Measurements from ENCODE around the gene CCL21.

The CCL21 gene

DNA sequence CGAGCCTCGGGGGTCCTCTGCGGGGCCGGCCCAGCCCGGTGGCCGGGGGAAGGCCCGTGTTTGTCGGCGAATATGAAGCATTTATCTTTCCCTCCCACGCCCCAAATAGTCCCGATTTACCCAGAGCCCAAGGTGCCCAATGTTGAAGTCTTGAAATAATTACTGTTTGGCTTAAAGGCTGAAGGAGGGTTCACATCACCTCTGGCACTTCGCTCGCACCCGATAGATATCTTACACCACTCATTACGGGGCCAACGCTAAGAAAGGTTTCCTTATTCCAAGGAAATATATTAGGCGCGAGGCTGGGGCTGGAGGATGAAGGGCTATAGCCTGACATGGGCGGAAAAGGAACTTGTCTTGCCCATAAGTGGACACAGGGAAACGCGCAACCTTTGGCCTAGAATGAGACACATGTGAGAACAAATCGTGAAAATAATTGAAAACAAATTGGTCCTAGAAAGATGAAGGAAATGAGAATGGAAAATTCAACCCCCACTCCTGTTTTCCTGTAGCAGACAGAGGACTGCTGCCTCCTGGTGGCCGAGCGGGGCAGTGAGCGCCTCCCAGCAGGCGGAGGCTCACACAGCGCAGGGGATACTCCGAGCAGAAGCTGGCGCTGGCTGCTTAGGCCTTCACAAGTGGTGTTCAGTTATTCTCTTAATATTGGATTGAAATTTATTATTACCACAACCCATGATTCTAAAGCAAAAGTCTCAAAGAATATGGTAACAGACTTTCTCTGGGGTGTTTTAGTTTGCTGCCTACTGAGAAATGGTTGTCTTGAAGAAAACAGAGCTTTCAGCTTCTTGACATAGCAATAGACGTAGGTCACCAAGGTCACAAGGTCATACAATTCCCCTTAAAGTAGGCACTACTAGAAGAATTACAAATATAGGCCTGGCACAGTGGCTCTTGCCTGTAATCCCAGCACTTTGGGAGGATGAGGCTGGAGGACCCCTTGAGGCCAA lies 7.9 kb downstream of the CCL21 start:
- peak; percentile 76 for DNase-seq

DNA sequence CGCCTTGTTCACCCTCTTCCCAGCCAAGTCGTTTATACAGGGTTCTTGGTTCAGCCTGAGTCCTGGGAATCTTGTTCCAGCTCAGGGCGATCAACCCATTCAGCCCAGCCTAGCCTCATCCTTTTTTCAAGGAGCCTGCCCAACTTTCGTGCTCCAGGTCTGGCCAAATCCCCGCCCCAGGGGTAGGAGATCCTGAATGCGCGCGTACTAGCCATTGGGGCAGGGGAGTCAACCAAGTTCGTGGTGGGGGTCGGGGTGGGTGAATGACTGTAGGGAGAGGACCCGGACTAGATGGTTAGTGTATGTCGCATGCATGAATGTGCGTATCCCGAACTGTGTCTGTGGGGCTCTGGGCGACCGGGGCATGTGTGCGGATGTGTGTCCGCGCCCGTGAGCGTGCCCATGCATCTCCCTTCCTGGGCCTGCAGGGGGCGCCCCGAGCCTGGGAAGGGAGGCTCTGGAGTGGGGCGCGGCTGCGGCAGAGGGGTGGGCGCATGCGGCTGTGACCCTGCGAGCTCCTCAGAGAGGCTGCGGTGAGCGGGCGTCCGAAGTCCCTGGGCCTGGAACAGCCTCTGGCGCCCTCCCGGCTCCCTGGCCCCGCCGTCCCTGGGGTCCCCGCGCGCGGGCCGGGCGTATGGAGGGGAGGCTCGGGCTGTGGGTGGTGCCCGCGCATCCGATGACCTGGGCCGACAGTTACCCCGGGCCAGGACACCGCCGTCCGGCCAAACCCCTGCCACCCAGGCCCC lies 8.7 kb downstream of the CCL21 start:
- DNase-seq, result peak; percentile 60

DNA sequence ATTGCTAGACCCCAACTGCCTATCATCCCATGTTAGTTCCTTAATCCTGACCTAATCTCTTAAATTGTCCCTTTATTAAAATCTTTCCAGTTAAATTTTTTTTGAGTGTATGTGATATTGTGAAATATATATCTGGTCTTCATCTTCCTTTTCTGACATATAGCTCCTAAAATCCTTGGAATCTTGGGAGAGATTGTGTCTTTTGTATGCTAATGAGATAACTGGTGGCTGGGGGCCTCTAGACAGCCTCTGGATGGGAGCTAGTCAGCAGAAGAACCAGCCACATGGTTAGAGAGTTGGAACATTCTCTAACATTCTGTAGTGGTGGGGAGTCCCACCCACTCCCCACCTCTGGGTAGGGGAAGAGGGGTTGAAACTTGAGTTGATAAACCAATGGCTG lies 15.1 kb downstream of the CCL21 start:
- DNase-seq, result no peak

DNA sequence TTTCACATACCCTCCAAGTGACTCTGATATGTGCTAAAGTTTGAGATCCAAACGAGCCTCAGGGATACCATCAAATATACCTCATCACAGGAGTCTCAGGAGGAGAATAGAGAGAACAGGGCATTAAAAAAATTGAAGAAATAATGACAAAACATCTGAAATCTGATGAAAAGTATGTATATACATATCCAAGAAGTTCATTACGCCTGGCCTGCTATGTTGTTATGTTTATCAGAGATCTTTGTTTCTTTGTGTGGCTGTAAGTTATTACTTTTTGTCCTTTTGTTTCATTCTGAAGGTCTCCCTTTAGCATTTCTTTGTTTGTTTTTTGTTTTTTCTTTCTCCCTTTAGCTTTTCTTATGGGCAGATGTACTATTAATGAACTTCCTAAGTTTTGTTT lies 16.4 kb downstream of the CCL21 start:
- no peak for DNase-seq

DNA sequence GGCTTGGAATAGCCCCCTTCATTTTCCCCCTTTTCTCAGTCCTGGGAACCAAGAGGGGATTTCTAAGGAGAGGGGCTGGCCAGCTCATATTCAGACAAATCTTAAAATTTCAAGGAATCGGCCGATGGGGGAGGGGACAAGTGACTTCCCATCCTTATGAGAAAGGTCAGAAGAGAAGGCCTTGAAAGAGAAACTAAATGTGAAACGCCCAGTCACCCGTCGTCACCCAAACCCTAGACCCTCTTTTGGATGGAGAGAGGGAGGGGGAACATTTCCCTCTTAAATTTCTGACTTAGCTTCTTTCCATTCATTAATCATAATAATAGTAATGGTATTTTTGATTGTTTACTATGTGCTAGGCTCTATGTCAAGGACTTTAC lies 18.0 kb downstream of the CCL21 start:
- DNase-seq, result peak; percentile 24

DNA sequence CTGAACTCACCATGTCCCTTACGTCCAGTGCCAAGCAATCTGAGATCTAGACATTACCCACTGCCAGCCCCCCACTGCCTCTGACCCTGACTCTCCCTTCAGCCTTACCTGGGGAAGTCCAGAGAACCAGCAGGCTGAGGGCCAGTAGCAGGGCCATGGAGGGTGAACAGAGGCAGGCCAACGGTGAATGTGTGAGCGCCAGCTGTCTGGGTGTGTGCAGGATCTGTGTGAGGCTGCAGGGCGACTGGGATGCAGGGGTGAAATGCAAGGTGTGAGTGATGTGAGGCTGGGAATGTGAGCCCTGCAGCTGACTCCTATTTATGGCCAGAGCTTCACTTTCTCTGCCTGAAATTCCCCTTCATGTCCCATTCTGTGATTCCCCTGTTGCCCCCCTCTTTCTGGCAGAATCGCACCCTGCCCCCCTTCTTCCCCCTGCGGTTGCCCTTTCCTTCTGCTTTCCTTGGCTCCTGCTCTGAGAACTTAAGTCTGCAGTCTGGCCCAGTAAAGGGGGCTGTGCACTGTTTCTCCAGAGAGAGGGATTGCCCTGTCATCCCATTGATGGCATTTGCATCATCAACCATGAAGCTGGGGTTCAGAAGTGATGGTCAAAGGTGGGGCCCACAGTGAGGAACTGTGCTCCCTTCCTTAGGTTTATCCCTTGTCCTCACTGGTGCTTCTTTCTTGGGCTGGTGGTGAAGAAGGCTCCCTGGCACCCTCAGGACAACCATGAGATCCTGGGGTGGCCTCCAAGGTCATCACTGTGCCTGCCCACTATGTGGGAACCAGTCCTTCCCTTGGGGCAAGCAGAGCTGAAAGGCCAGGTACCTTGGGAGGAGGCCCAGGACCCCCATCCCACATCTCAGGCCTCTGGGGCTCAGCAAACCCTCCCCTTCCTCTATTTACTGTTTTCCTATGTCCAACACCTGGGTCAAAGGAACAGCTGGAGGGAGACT lies 18.7 kb downstream of the CCL21 start, which contains the start of gene CCL19:
TSS of gene CCL19 (minus strand) at position 294 of the 953 bp plus-strand sequence. CDS start at position 157, 137 bp downstream.
- peak; percentile 27 for DNase-seq

DNA sequence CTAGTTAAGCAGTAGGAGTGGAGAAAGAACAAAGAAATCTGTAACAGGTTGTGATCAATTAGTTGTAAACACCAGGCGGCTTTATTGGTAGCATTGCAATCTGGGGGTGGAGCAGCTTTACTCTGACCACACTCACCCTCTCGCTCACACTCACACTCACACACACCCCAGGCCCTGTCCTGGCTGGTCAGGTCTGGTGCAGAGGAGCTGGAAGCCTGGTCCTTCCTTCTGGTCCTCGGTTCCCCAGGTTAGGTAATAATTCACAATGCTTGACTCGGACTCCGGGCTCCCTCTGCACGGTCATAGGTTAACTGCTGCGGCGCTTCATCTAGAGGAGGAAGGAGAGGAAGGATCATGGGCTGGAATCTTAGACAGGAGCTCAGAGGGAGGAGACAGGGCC lies 20.4 kb downstream of the CCL21 start:
- DNase-seq, result no peak

DNA sequence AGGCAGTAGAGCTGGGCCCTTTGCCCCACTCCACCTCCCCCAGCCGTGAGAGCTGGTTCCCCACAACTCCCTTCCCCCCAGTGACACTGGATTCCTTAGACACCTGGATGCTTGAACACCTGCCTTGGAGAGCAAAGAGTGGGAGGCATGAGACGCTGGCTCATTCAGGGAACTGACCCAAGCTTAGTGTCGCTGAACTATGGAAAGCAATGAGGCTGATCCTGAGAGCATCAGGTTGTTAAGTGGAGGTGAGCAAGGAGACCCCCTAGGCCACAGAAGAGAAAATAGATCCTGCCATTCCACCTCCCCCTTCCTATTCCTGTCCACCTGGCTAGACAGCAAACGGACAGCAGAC lies 20.8 kb downstream of the CCL21 start:
- no peak for DNase-seq

DNA sequence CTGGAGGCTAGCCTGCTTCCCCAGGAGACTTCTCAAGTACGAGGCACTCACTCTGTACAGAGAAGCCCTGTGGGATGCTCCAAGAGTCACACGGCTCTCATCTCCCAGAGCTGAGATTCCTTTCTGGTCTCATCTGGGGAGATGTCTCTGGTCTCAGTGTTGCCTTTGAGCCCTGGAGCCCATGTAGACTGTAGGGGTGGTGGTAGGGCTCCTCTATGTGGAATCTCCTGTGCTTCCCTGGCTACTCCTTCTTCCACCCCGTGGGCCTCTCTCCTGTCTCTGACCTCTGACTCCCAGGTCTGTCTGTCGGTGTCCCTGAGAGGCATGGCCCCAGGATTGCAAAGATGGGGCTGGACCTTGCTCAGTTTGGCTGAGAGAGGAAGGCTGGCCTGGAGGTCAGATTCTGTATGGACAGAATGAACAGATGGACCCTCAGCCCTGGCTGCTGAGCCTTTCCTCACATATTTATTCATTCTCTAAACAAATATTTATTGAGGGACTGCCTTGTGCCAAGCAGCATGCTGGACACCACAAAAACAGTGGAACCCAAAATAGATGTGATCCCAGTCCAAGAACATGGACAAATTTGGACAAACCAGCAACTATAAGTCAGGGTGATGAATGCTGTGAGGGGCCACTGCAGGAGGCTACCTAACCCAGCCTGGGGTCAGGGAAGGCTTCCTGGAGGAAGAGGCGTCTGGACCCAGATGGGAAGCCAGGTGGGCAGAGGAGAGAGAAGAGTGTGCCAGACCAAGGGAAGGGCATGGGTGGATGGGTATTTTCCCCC lies 21.4 kb downstream of the CCL21 start:
- DNase-seq, result no peak

DNA sequence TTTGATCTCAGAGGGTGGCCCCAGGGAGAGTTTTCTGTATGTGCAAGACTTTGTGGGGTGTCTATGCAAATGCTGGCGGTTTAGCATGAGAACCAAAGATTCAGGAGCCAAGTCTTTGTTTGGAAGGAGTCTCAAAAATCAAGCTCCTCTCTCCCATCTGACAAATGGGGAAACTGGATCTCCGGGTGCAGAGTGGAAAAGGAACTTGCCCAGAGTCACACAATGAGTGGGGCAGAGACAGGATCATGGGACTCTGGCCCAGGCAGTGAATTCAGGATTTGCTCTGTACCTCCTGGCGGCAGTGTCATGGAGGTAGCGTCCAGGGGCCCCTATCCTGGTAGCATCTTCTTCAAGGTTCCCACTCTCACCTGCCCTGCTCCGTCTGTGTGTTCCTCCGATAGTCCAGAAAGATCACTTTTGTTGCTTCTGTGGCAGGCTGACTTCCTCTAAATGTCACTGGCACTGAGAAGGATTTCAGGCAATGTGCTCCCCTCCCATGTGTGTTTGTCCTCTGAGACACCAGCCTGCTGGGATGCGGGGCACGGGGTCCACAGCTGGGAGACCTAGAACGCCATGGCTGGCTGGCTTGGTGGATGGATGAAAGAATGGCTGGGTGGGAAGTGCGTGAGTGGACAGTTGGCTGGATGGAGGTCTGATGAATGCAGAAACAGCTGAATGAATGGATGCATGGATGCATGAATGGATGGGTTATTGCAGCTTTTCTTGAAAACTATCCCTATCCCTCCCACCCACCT lies 22.5 kb downstream of the CCL21 start:
- no peak for DNase-seq

DNA sequence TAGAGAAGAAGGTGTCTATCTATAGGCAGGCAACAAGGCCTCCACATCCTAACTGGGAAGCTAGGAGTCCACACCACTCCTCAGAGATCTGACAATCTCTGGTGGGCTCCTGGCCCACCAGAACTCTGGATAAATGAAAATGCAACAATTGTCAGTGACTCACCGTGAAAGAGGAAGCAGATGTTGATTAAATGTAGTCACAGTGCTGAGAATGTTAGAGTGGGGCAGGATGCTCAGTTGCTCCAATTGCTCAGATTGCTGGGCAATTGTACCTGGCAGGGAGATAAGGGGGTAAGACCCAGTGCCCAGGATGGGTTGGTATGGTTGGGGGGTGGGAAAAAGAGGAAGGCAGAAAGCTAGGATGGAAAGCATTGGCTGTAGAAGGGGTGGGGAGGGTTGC lies 23.2 kb downstream of the CCL21 start:
- DNase-seq, result peak; percentile 51

DNA sequence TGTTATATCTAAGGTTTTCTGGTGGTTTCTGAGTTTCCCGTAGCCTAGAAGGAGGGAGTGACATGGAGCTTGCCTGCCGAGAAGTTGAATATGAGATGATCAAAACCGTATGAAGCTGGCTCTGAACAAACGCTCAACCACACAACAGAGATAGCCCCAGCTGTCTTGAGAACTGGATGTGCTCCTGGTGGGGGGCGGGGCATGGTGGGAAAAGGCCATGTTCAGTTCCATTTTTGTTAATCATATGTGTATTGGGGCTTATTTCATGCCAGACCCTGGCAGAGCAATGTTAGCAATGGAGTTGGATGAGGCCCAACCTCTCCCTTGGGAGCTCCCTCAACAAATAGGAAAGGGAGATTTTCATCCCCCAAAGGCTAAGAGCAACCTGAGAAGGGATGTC lies 23.7 kb downstream of the CCL21 start:
- DNase-seq, result no peak

DNA sequence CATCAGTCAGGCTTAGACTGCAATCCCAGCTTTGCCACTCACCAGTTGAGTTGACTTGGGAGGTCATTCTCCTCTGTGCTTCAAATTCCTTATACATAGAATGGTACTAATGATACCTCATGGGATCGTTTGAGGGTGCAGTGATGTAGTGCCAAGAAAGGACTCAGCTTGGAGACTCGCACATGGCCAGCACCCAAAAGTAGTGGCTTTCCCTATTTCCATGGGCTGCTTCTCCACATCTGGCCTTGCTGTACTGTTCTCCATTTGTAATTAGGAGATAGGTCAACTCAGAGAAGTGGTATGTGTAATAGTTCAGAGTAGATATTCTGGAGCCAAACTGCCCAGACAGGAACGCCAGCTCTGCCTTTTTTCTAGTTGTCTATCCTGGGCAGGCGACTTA lies 24.3 kb downstream of the CCL21 start:
- DNase-seq, result no peak

DNA sequence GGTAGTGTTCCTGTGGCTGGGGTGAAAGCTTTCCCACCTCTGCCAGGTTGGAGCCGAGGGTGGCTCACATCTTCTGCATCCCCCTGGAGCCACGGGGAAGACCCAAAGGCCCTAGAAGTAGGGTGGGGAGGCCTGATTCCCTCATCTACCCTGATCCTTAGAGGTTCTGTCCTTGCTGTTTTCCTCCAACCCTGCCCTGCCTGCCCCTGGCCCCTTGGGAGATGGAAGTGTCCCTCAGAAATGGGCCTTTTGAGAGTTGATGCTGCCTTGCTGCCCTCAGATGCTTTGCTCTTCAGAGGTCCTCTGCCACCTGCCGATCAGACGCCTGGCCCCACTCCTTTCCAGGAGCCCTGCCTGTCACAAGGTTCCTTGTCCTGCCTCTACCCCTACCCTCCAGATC lies 25.1 kb downstream of the CCL21 start:
- DNase-seq, result no peak

DNA sequence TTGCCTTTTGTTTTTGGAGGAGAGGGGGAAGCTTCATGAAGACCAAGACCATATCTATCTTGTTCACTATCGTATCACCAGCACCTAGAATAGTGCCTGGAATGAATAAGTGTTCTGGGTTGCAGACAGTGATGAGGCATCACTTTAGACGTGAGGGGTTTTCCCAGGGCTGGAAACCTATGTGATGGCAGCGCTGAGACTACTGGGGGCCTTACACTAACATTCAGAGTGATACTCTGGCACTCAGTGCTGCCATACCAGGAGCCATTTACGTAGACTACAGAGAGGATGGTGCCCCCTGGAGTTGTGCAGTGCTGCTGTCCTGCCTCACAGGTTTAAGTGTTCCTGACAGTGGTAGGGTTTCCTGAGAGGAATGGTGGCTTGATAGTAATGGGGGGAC lies 25.8 kb downstream of the CCL21 start:
- no peak for DNase-seq

DNA sequence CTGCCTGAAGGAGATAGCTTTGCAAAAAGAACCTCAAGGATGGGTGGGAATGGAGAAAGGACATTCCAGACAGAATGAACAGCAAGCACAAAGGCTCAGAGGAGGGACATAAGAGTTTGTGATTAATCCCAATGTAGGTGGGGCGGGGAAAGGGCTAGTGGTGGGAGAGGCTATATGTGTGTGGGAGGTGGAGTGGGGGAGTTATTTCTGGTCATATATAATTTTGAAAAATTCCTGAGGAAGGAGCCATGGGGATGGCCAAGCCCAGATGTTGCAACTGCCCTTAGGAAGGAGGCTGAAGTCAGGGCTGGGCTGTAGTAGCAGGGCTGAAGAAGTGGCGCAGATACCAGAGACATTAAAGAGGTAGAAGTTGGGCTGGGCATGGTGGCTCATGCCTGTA lies 34.1 kb downstream of the CCL21 start:
- no peak for DNase-seq

DNA sequence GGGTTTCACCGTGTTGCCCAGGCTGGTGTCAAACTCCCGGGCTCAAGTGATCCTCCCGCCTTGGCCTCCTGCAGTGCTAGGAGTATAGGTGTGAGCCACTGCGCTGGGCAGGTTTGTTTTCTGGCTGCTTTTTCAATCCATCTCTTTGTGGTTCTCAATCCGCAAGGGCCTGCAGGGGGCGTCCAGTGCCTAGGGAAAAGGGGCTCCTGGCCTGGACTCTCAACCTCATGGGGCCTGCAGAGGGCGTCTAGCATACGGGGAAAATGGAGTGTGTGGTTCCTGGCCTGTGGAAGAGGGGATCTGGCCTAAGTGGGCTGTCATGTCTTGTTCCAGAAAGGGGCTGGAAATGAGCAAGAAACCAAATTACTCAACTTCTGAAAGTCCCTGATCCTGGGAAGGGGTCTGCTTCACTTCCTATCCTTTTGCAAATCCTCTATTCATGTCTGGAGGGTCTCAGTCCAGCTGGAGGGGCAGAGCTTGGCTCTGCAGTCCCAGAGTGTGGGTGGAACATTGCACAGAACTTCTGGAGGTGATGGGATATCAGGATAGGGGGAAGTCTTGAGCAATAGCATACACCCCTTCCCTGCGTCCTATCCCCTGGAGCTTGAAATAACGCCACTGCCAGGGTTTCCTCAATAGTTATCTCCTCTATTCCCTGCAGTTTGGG lies 34.8 kb downstream of the CCL21 start:
- peak; percentile 83 for DNase-seq

DNA sequence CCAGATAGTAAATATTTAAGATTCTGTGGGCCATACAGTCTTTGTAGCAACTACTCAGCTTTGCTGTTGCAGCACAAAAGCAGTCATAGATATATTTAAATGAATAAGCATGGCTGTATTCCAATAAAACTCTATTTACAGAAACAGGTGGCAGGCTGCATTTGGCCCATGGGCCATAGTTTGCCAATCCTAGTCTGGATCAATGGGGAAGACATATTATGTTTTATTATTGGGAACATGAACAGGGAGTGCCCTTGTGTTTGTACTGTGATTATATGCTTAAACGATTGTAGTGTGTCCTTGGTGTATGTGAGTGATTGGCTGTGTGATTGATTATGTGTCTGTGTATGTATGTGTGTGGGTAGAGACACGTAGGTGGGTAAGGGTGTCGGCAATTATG lies 35.5 kb downstream of the CCL21 start:
- DNase-seq, result no peak

DNA sequence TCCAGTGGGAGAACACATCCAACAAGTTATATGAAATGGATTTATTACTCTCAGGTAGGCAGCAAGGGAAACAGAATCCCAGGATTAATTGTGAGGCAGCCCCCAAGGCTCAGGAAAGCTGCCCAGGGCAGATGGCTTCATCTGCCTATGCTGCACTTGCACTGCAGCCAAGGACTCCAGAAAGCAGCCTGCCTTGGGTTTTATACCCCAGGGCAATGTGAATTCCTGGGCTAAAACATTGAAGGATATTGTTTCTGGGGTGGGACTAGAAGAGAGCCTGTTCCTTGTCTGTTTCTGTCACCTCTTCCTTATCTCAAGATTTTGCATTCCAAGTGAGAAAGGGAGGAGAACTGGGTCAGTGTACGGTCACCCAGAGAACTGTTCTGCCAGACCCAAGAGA lies 38.6 kb downstream of the CCL21 start:
- no peak for DNase-seq

DNA sequence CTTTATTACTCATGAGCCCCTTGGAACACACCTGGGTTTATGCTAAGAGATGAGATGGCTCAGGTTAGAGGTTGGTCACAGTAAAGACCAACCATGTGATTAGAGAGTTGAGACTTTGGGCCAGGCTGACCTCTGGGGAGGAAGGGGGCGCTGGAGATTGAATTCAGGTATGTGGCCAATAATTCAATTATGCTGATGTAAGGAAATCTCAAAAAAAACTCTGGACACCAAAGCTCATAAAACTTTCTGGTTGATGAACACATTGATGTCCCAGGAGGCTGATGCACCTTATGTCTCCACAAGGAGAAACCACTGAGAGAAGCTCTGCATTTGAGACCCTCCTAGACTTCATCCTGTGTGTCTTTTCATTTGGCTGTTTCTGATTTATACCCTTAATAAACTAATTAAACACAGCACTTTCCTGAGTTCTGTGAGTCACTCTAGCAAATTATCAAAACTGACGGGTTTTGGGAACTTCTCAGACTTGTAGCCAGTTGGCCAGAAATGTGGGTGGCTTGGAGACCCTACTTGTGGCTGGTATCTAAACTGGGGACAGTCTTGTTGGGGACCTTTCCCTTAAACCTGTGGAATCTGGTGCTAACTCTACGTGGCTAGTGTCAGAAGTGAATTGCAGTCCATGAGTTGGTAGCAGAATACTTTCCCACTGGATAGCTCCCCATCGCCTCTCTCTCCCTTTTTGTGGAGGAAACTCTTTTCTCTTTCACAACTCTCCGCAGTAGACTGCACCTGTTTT lies 40.0 kb downstream of the CCL21 start:
- no peak for DNase-seq
